Keratinocyte (primary cell): ENCODE measurements around the gene MATN4. TPM values are rescaled to one million over a fixed set of nuclear protein-coding genes. Genes with fewer than 3 reads are reported as not detected.

Source experiments
- DNase-seq: peaks from one replicate; pipeline ENCODE4 v3.0.0-alpha.2; 2011; ENCODE audit warnings: low read depth, missing footprints, low spot score
- FAIRE-seq: peaks from 2 replicates; lab custom pipeline; 2011; peaks lifted over from hg19 to GRCh38; lab: Jason Lieb, UNC
- H2AFZ ChIP-seq: 2 replicates; pipeline ENCODE4 v1.6.0; 2012; ENCODE audit warnings: low read length, control low read depth, inconsistent platforms; ENCODE audit not compliant: control insufficient read depth
- H3K27ac ChIP-seq: 2 replicates; pipeline ENCODE4 v1.5.1; 2011; ENCODE audit warnings: low read length; ENCODE audit not compliant: control insufficient read depth, insufficient read depth
- H3K27me3 ChIP-seq: 3 replicates; pipeline ENCODE4 v1.6.0; 2011; ENCODE audit warnings: low read length; ENCODE audit not compliant: control insufficient read depth, insufficient read depth; ENCODE audit errors: extremely low read depth
- H3K36me3 ChIP-seq, 2 experiments: 2 replicates in 1 of 2; 3 replicates in 1 of 2; pipeline ENCODE4 v1.5.1; 2011; ENCODE audit warnings: low read length in 2 of 2, mild to moderate bottlenecking in 1 of 2; ENCODE audit not compliant: control insufficient read depth in 2 of 2, insufficient read depth in 2 of 2; ENCODE audit errors: extremely low read depth in 1 of 2
- H3K4me1 ChIP-seq: 3 replicates; pipeline ENCODE4 v1.5.1; 2011; ENCODE audit warnings: low read length; ENCODE audit not compliant: control insufficient read depth, insufficient read depth; ENCODE audit errors: extremely low read depth
- H3K4me2 ChIP-seq: 3 replicates; pipeline ENCODE4 v1.6.0; 2011; ENCODE audit warnings: low read depth, low read length; ENCODE audit not compliant: control insufficient read depth, insufficient read depth; ENCODE audit errors: extremely low read depth
- H3K4me3 ChIP-seq, 3 experiments: fragments of 200-600 bp in 1 of 3; sonication (generic) in 1 of 3; 2 replicates in 2 of 3; 3 replicates in 1 of 3; pipeline ENCODE4 v1.5.1; 2011 to 2016; ENCODE audit warnings: low read length in 3 of 3, mild to moderate bottlenecking in 3 of 3, control low read depth in 2 of 3, inconsistent platforms in 1 of 3, low read depth in 1 of 3, mixed read lengths in 1 of 3, mixed run types in 1 of 3, moderate library complexity in 1 of 3; ENCODE audit not compliant: control insufficient read depth in 2 of 3, insufficient read depth in 2 of 3; ENCODE audit errors: extremely low read depth in 1 of 3
- H3K79me2 ChIP-seq: 2 replicates; pipeline ENCODE4 v1.6.0; 2012; ENCODE audit warnings: low read length; ENCODE audit not compliant: control insufficient read depth, insufficient read depth
- H3K9ac ChIP-seq: 3 replicates; pipeline ENCODE4 v1.6.0; 2011; ENCODE audit warnings: low read length; ENCODE audit not compliant: control insufficient read depth, insufficient read depth; ENCODE audit errors: extremely low read depth
- H3K9me1 ChIP-seq: 3 replicates; pipeline ENCODE4 v1.6.0; 2011; ENCODE audit warnings: low read length; ENCODE audit not compliant: control insufficient read depth, insufficient read depth; ENCODE audit errors: extremely low read depth
- H3K9me3 ChIP-seq: 2 replicates; pipeline ENCODE4 v1.5.1; 2012; ENCODE audit warnings: low read depth, low read length; ENCODE audit not compliant: control insufficient read depth
- H4K20me1 ChIP-seq: 3 replicates; pipeline ENCODE4 v1.6.0; 2011; ENCODE audit warnings: low read length; ENCODE audit not compliant: control insufficient read depth, insufficient read depth; ENCODE audit errors: extremely low read depth
- CTCF ChIP-seq, 3 experiments: IDR thresholded peaks in 1 of 3; conservative IDR thresholded peaks in 1 of 3; optimal IDR thresholded peaks in 1 of 3; 2 replicates in 2 of 3; 3 replicates in 1 of 3; pipeline versions ENCODE3 to v1.5.1; 2011; ENCODE audit warnings: low read length in 3 of 3, mild to moderate bottlenecking in 3 of 3, moderate library complexity in 2 of 3, control low read depth in 1 of 3, inconsistent platforms in 1 of 3; ENCODE audit not compliant: insufficient read depth in 2 of 3; ENCODE audit errors: extremely low read depth in 1 of 3
- EZH2 ChIP-seq: IDR thresholded peaks from one replicate; pipeline ENCODE4 v1.6.1; 2012; ENCODE audit warnings: inconsistent platforms, mild to moderate bottlenecking, low read length, moderate library complexity
- dilution Hi-C: fragments of 300-500 bp; cut with MboI; formaldehyde crosslinking; loops from one replicate; pipeline ENCODE4 v1.7.0; 2020; ENCODE audit warnings: low sequenced_read_pairs; ENCODE audit not compliant: extremely low pct_ligation_motif_present
- polyA plus RNA-seq, 5 experiments: library from polyadenylated mRNA; depleted of rRNA in 3 of 5; stranded (reverse) in 3 of 5; stranded (forward) in 1 of 5; unstranded in 1 of 5; fragments of >200 nt; gene quantifications; 1 replicate in 1 of 5; 2 replicates in 3 of 5; 3 replicates in 1 of 5; pipeline versions ENCODE4 v1.2.1 to v1.2.3, GENCODE V29; 2011 to 2012; ENCODE audit warnings: missing spikeins in 2 of 5, low read depth in 1 of 5, low replicate concordance in 1 of 5

MATN4 gene
- polyA plus RNA-seq, 1 donor (not counting 4 experiments of a cell fraction or from before 2014, with no cell fraction given): not detected

- Histone ChIP-seq H3K4me1 (no peaks in the 10 kb centered on the region), H3K79me2 (no peaks in the 10 kb centered on the region), H3K36me3 (no peaks in the 10 kb centered on the region), H3K27ac (no peak overlapping the region), H3K9me3 (no peaks in the 10 kb centered on the region), H3K4me3 (no peak overlapping the region), H3K27me3 (peaks cover 16% of the 10 kb centered on the region), H3K4me2 (no peak overlapping the region), H3K9me1 (no peaks in the 10 kb centered on the region), H4K20me1 (no peaks in the 10 kb centered on the region), H2AFZ (no peak overlapping the region), H3K9ac (no peak overlapping the region)
- dilution Hi-C loops: no loop called here
- DNase-seq: no peak
- TF ChIP-seq EZH2 (no peak), CTCF (optimal IDR thresholded peaks at IDR 0.05 in 1 of 3, IDR thresholded peaks at IDR 0.05 in 1 of 3, conservative IDR thresholded peaks at IDR 0.05 in 1 of 3; ENCODE audit: extremely low read depth in 1 of 3, insufficient read depth in 2 of 3, low read length in 3 of 3) (no peak)
- no peak for FAIRE-seq
Observed at GRCh38 chr20:45269056-45269455, 39.0 kb downstream of the MATN4 start.

GRCh38 chr20:45268531-45268930, 39.6 kb downstream of the MATN4 start:
- H3K9me1 ChIP-seq: no peaks in the 10 kb centered on the region
- no peak for TF ChIP-seq EZH2
- no peak for TF ChIP-seq CTCF (optimal IDR thresholded peaks at IDR 0.05 in 1 of 3, IDR thresholded peaks at IDR 0.05 in 1 of 3, conservative IDR thresholded peaks at IDR 0.05 in 1 of 3; ENCODE audit: extremely low read depth in 1 of 3, insufficient read depth in 2 of 3, low read length in 3 of 3)
- DNase-seq (no peak), FAIRE-seq (peak; percentile 68)
- H3K4me1 ChIP-seq: no peaks in the 10 kb centered on the region
- no peaks in the 10 kb centered on the region for H3K79me2 ChIP-seq
- H3K9ac ChIP-seq: no peak overlapping the region
- H3K4me3 ChIP-seq: no peak overlapping the region
- H4K20me1 ChIP-seq: no peaks in the 10 kb centered on the region
- no peak overlapping the region for H2AFZ ChIP-seq
- H3K36me3 ChIP-seq: no peaks in the 10 kb centered on the region
- peaks cover 16% of the 10 kb centered on the region for H3K27me3 ChIP-seq
- no peaks in the 10 kb centered on the region for H3K9me3 ChIP-seq
- H3K4me2 ChIP-seq: no peak overlapping the region
- dilution Hi-C loops: no loop called here
- H3K27ac ChIP-seq: no peak overlapping the region
